ENCODE results near the gene TRIM17.

DNA sequence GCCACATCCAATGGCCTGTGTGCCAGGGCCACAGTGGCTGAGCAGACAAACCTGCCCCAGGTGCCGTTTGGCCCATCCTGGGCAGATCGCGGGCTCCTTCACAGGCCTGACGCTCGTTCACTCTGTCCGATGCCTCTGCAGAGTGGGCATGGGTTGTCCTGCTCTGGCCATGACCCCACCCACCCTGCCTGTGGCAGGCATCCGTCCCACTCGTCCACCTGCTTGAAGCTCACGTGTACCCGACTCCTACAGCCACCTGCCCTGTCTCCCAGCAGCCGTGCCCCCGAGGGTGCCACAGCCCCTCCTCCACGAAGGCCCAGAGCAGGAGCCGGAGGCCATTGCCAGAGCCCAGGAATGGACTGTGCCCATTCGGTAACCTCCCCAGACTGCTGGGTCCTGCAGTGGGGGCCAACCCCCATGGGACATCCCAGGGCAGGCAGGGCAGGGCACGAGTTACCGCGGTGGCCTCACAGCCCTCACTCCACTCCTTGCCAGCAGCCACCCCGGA, 51.9 kb downstream of the TRIM17 start:
- TF ChIP-seq POLR2A (IDR thresholded peaks at IDR 0.05; ENCODE audit: low read length) (no peak), GATA1 (IDR thresholded peaks at IDR 0.05; ENCODE audit: low read depth, low read length) (no peak)
